HepG2 (cell line): ENCODE data around the gene WDR45B. TPM values are rescaled to one million over a fixed set of nuclear protein-coding genes. Genes with fewer than 3 reads are reported as not detected.
A peak's percentile ranks its signal among the peaks of the same experiment; 100 is the strongest.

Source experiments
- BCL3 ChIP-seq: sonication (generic); formaldehyde crosslinking; IDR thresholded peaks from 2 replicates; pipeline ENCODE4 v1.5.1; 2020; ENCODE audit warnings: mild to moderate bottlenecking, missing genetic modification reagents, moderate library complexity
- GLI4 ChIP-seq: sonication (generic); formaldehyde crosslinking; IDR thresholded peaks from 2 replicates; pipeline ENCODE4 v1.5.1; 2020; ENCODE audit warnings: missing genetic modification reagents, mild to moderate bottlenecking, moderate library complexity, borderline replicate concordance
- KDM4B ChIP-seq: sonication (generic); formaldehyde crosslinking; IDR thresholded peaks from 2 replicates; pipeline ENCODE4 v1.4.0; 2020; ENCODE audit warnings: missing genetic modification reagents
- PATZ1 ChIP-seq: sonication (generic); formaldehyde crosslinking; IDR thresholded peaks from 2 replicates; pipeline ENCODE4 v1.4.0; 2020; ENCODE audit warnings: missing genetic modification reagents
- PLRG1 ChIP-seq: fragments of 450-650 bp; conservative IDR thresholded peaks from 2 replicates; pipeline ENCODE4 v1.6.1; 2016
- RFX1 ChIP-seq: fragments of 450-650 bp; IDR thresholded peaks from 2 replicates; pipeline ENCODE4 v1.6.1; 2017
- TFAP4 ChIP-seq: sonication (generic); IDR thresholded peaks from 2 replicates; pipeline ENCODE4 v1.6.1; 2016; ENCODE audit warnings: low read depth, borderline replicate concordance
- TFDP1 ChIP-seq: IDR thresholded peaks from 2 replicates; pipeline ENCODE4 v1.6.1; 2016; ENCODE audit warnings: missing compliant biosample characterization, missing genetic modification reagents, borderline replicate concordance
- ZBTB20 ChIP-seq: sonication (generic); formaldehyde crosslinking; IDR thresholded peaks from 2 replicates; pipeline ENCODE4 v1.8.1; 2023; ENCODE audit warnings: missing genetic modification reagents, low read depth, mild to moderate bottlenecking, borderline replicate concordance
- ZEB1 ChIP-seq: IDR thresholded peaks from 2 replicates; pipeline ENCODE4 v1.6.1; 2012; ENCODE audit warnings: mild to moderate bottlenecking, low read depth, inconsistent platforms; ENCODE audit not compliant: insufficient replicate concordance
- ZFP62 ChIP-seq: sonication (generic); formaldehyde crosslinking; IDR thresholded peaks from 2 replicates; pipeline ENCODE4 v1.4.0; 2020; ENCODE audit warnings: missing genetic modification reagents
- ZNF121 ChIP-seq: sonication (generic); formaldehyde crosslinking; IDR thresholded peaks from 2 replicates; pipeline ENCODE4 v1.5.0; 2020; ENCODE audit warnings: mild to moderate bottlenecking, missing genetic modification reagents
- ZNF335 ChIP-seq: sonication (generic); formaldehyde crosslinking; IDR thresholded peaks from 2 replicates; pipeline ENCODE4 v1.4.0; 2020; ENCODE audit warnings: missing genetic modification reagents
- ZNF543 ChIP-seq: sonication (generic); formaldehyde crosslinking; IDR thresholded peaks from 2 replicates; pipeline ENCODE4 v1.4.0; 2020; ENCODE audit warnings: mild to moderate bottlenecking, missing genetic modification reagents
- ZNF556 ChIP-seq: sonication (generic); formaldehyde crosslinking; IDR thresholded peaks from 2 replicates; pipeline ENCODE4 v1.4.0; 2020; ENCODE audit warnings: mild to moderate bottlenecking, missing genetic modification reagents, borderline replicate concordance
- ZNF563 ChIP-seq: sonication (generic); formaldehyde crosslinking; IDR thresholded peaks from 2 replicates; pipeline ENCODE4 v1.8.0; 2022; ENCODE audit warnings: mild to moderate bottlenecking, moderate library complexity, missing genetic modification reagents
- ZNF687 ChIP-seq: sonication (generic); formaldehyde crosslinking; IDR thresholded peaks from 2 replicates; pipeline ENCODE4 v1.5.1; 2020; ENCODE audit warnings: mild to moderate bottlenecking, missing genetic modification reagents, moderate library complexity
- ZNF7 ChIP-seq: IDR thresholded peaks from 2 replicates; pipeline ENCODE4 v1.6.1; 2016; ENCODE audit warnings: missing biosample characterization, missing genetic modification reagents
- ZNF891 ChIP-seq: sonication (generic); formaldehyde crosslinking; IDR thresholded peaks from 2 replicates; pipeline ENCODE4 v1.5.0; 2020; ENCODE audit warnings: mild to moderate bottlenecking, missing genetic modification reagents
- ZSCAN31 ChIP-seq: sonication (generic); formaldehyde crosslinking; IDR thresholded peaks from 2 replicates; pipeline ENCODE4 v1.5.0; 2020; ENCODE audit warnings: low read depth, mild to moderate bottlenecking, missing genetic modification reagents
- polyA plus RNA-seq, 8 experiments: library from polyadenylated mRNA; depleted of rRNA in 3 of 8; stranded (reverse) in 7 of 8; unstranded in 1 of 8; fragments of >200 nt; fragmentation: Illumina TruSeq in 4 of 8; extraction: Trizol in 4 of 8; gene quantifications; 2 replicates each; pipeline versions ENCODE4 v1.2.1 to v1.2.3, GENCODE V29; 2011 to 2016; ENCODE audit warnings: low read depth in 4 of 8, missing spikeins in 1 of 8, mixed read lengths in 1 of 8; ENCODE audit not compliant: insufficient read depth in 1 of 8
- total RNA-seq, 5 experiments: library from RNA; depleted of rRNA; stranded (reverse); fragments of >200 nt; fragmentation: Illumina TruSeq; extraction: Trizol; gene quantifications; 2 replicates each; pipeline ENCODE4 v1.2.3, GENCODE V29; 2016; ENCODE audit warnings: low read depth in 1 of 5

The WDR45B gene
- total and polyA plus RNA-seq, 2 of the 13 experiments (the other 11 are each of a cell fraction or from before 2014, with no cell fraction given): 86.2 to 155 TPM

GRCh38 chr17:82592767-82593589 is 55.3 kb downstream of the WDR45B start (continued):
- TF ChIP-seq ZNF335: 0 out of 2 replicates have a peak, but pooled peaks have one; percentile 48
- no peak for TF ChIP-seq ZNF891 (CRISPR knock-in tag)
- TF ChIP-seq ZNF556: 0 out of 2 replicates have a peak, but pooled peaks have one; percentile 14
- TF ChIP-seq ZFP62 (CRISPR knock-in tag): no peak
- TF ChIP-seq ZNF563 (CRISPR knock-in tag): peak; percentile 19; the same call in 1 of the 2 replicates
- TF ChIP-seq TFDP1 (CRISPR knock-in tag): 0 out of 2 replicates have a peak, but pooled peaks have one; percentile 5
- no peak for TF ChIP-seq ZSCAN31 (CRISPR knock-in tag)
- TF ChIP-seq RFX1: no peak
- TF ChIP-seq ZNF7 (CRISPR knock-in tag): no peak
- peak; percentile 49 for TF ChIP-seq ZEB1
- no peak for TF ChIP-seq BCL3
- TF ChIP-seq PLRG1: no peak
- peak; percentile 45; the same call in 1 of the 2 replicates for TF ChIP-seq ZNF687 (CRISPR knock-in tag)
- no peak for TF ChIP-seq ZNF543 (CRISPR knock-in tag)
- no peak for TF ChIP-seq ZNF121 (CRISPR knock-in tag)
- no peak for TF ChIP-seq KDM4B (CRISPR knock-in tag)
- no peak for TF ChIP-seq ZBTB20 (CRISPR knock-in tag)
- 0 out of 2 replicates have a peak, but pooled peaks have one; percentile 2 for TF ChIP-seq PATZ1 (CRISPR knock-in tag)
- TF ChIP-seq GLI4 (CRISPR knock-in tag): no peak
- no peak; the same call in 1 of the 2 replicates for TF ChIP-seq TFAP4
